Activated T-helper 2 cell treated with anti-CD3 and anti-CD28 coated beads, Interferon-gamma antibody, Interleukin-2, Interleukin-4, amounts not matched to agents 10 μg/mL and 5 μg/mL and 100 μg/mL, durations not matched to agents 14 hours and 24 hours and 36 hours (primary cell): Measurements from ENCODE around the gene HNRNPA2B1. TPM values are rescaled to one million over a fixed set of nuclear protein-coding genes. Genes with fewer than 3 reads are reported as not detected.
"Not testable (repeated sequence)": the region's sequence is repeated elsewhere in the genome, so short reads cannot be mapped to it uniquely, and the experiment has no call there.

Experiments
- DNase-seq: peaks from one replicate; pipeline ENCODE4 v3.0.0; 2021; ENCODE audit warnings: low spot score
- H3K27ac Mint-ChIP-seq: one replicate; pipeline ENCODE4 v1.8.0; 2021; ENCODE audit warnings: mixed read lengths
- H3K27me3 Mint-ChIP-seq: one replicate; pipeline ENCODE4 v1.8.0; 2021; ENCODE audit warnings: low read depth, mixed read lengths
- H3K36me3 Mint-ChIP-seq: one replicate; pipeline ENCODE4 v1.8.0; 2021; ENCODE audit warnings: low read depth, mixed read lengths
- H3K4me1 Mint-ChIP-seq: one replicate; pipeline ENCODE4 v1.8.0; 2021; ENCODE audit warnings: low read depth, mixed read lengths
- H3K4me3 Mint-ChIP-seq: one replicate; pipeline ENCODE4 v1.8.0; 2021; ENCODE audit warnings: low read depth, mild to moderate bottlenecking, moderate library complexity, mixed read lengths
- H3K9me3 Mint-ChIP-seq: one replicate; pipeline ENCODE4 v1.8.0; 2021; ENCODE audit warnings: mixed read lengths
- intact Hi-C: fragments of 100-400 bp; cut with micrococcal nuclease; formaldehyde crosslinking; loops from one replicate; pipeline ENCODE4 v1.15.1; 2023
- total RNA-seq: library from RNA; stranded (reverse); gene quantifications from 2 replicates; pipeline ENCODE4 v1.2.3, GENCODE V29; 2022

Gene HNRNPA2B1
- total RNA-seq, 1 donor from 2014 or later: 845 TPM

DNA sequence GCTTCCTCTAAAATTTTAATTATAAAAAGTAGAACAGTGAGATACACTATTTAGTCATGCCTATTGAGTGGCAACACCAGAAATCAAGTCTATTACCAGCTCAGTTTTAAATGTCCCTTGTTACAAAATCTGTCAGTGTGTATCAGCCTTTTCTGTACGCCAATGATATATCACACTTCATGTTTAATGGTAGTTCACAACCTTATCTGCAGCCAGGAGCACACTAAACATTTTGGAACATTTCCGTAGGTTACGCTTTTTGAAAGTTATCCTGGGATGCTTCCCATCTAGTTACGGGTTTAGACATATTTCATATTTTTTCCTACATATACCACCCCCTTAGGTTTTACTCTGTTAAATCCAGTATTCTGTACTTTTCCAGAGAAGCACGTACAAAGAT lies 5.4 kb downstream of the HNRNPA2B1 start:
- H3K9me3 Mint-ChIP-seq: no peaks in the 10 kb centered on the region
- peaks cover 98% of the 10 kb centered on the region for H3K36me3 Mint-ChIP-seq
- H3K4me3 Mint-ChIP-seq: peak overlapping the region; percentile 82
- DNase-seq: no peak
- intact Hi-C loops: no loop called here
- peaks cover 69% of the 10 kb centered on the region for H3K4me1 Mint-ChIP-seq
- H3K27me3 Mint-ChIP-seq: no peaks in the 10 kb centered on the region
- H3K27ac Mint-ChIP-seq: peak overlapping the region; percentile 53

DNA sequence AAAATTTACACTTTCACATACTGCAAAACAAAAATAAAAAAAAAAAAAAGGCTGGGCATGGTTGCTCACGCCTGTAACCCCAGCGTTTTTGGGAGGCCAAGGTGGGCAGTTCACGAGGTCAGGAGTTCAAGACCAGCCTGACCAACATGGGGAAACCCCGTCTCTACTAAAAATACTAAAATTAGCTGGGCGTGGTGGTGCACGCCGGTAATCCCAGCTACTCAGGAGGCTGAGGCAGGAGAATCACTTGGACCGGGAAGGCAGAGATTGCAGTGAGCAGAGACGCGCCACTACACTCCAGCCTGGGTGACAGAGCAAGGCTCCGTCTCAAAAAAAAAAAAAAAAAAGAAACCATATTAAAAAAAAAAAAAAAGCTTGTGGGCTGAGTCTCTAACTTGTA lies 5.8 kb downstream of the HNRNPA2B1 start:
- H3K27ac Mint-ChIP-seq: peak overlapping the region; percentile 71
- H3K27me3 Mint-ChIP-seq, intact Hi-C loops, DNase-seq, H3K9me3 Mint-ChIP-seq: not testable (repeated sequence)
- peak overlapping the region; percentile 71 for H3K4me3 Mint-ChIP-seq
- H3K4me1 Mint-ChIP-seq: peaks cover 70% of the 10 kb centered on the region
- peaks cover 98% of the 10 kb centered on the region for H3K36me3 Mint-ChIP-seq

DNA sequence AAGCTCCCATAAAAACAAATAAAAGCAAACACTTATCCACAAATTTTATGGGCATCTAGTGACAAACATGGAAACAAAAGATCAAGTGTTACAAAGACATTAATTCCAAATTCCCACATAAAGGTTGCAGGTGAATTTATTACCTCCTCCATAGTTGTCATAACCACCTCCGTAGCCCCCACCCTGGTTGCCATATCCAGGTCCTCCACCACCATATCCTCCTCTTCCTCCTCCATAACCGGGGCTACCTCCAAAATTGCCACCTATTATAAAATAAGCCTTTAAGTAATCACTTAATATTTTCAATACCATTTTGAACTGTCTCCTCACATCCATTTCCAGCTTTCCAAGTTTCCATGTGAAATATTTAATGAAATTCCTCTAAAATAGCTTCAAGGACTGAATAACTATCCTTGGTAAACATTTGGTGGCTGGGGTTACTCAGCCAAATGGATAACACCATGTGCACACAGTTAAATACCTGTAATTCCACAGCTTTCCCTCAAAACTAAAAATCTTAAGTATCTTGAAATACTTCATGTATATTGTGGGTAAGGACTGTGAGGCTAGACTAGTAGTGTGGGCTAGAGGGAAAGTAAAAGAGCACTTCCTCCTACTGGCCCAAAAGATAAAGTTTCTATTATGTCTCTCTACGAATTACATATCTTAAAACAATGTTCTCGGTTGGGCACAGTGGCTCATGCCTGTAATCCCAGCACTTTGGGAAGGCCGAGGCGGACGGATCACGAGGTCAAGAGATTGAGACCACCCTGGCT lies 6.9 kb downstream of the HNRNPA2B1 start:
- intact Hi-C loops: no loop called here
- H3K9me3 Mint-ChIP-seq: no peaks in the 10 kb centered on the region
- peaks cover 79% of the 10 kb centered on the region for H3K4me1 Mint-ChIP-seq
- H3K27ac Mint-ChIP-seq: peak overlapping the region; percentile 71
- DNase-seq: no peak
- peak overlapping the region; percentile 71 for H3K4me3 Mint-ChIP-seq
- no peaks in the 10 kb centered on the region for H3K27me3 Mint-ChIP-seq
- peaks cover 98% of the 10 kb centered on the region for H3K36me3 Mint-ChIP-seq

DNA sequence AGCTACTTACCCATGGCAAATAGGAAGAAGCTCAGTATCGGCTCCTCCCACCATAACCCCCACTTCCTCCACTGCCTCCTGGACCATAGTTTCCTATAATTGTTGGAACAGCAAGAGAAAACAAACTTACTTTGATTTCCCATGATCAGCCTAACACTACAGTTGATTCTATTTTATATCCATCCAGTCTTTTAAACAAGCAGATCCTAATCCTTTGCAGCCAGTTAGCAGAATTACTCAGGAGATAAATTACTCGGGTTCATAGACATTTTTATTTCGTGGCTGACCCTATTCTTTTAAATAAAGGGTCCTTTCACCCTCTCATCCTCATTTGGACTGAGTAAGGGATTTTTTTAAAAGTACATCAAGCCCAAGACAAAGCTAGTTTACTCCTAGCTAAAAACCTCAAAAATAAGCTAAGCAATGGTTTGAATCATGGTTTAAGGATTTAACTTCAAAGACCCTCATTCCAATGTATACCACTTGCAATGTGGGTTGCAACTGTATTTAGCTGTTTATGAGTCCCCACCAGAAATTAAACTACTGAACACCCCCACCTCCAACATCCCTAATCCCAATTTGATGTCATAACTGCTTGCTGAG lies 8.0 kb downstream of the HNRNPA2B1 start:
- no peaks in the 10 kb centered on the region for H3K27me3 Mint-ChIP-seq
- peak overlapping the region; percentile 71 for H3K27ac Mint-ChIP-seq

DNA sequence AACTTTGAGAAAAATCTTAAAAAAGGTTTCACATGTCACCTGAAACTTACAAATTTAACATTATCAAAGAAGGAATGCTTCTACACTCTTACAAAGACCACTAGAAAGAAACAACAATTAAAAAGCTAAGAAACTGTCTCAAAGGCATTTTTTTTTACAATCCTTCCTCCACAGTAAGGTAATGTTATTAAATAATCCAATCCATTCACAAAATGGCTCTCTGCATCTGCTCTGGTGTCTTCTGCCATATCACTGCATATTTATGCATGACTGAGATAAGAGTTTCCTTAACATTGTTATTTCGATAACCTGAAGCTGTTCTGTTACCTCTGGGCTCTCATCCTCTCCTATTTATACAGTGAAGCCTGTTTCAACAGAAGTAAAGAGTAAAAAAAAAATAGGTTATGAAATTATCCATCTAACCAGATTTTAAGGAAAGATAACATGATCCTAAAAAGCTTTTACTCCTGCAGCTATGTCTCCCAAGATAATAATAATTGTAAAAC lies 8.5 kb downstream of the HNRNPA2B1 start:
- no peaks in the 10 kb centered on the region for H3K27me3 Mint-ChIP-seq
- no peaks in the 10 kb centered on the region for H3K9me3 Mint-ChIP-seq
- H3K4me1 Mint-ChIP-seq: peaks cover 86% of the 10 kb centered on the region
- H3K36me3 Mint-ChIP-seq: peaks cover 98% of the 10 kb centered on the region
- H3K27ac Mint-ChIP-seq: peak overlapping the region; percentile 50
- intact Hi-C loops: no loop called here
- no peak for DNase-seq
- H3K4me3 Mint-ChIP-seq: no peak overlapping the region

More for the DNA sequence above, 8.0 kb downstream of the HNRNPA2B1 start:
- no peak for DNase-seq
- Mint-ChIP-seq H3K9me3 (no peaks in the 10 kb centered on the region), H3K4me1 (peaks cover 85% of the 10 kb centered on the region), H3K4me3 (peak overlapping the region; percentile 71), H3K36me3 (peaks cover 98% of the 10 kb centered on the region)
- intact Hi-C loops: no loop called here

DNA sequence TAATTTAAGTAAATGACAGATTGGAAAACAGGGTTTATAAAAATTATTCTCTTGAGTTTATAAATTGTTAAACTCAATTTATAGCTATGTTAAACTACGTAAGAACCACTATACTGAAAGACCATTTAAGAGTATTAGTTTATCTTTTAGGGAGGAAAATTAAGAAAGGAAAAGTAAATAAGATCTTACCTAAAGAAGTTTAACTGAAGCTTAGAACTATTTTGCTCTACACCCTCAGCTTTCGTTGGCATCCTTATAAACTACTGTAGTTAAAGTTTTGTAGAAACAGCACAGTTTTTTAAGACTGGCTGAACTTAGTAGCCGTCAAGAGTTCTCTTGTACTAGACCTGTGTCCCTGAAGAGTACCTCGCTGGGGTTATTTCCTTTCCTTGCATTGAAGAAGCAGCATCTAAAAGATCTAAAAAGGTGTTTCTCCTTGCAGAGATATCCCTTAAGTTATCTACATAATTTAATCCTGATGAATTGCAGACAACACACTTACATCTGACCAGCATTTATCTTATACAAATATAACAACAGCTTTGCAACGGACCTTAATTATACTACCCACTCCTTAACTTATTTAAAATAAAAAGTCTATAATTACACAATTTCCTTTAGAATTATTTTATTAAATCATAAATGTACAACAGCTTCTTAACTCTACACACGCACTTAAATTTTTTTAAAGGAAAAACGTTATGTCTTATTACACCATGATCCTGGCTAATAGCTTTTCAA lies 9.1 kb downstream of the HNRNPA2B1 start:
- Mint-ChIP-seq H3K36me3 (peaks cover 98% of the 10 kb centered on the region), H3K4me3 (no peak overlapping the region), H3K4me1 (peaks cover 86% of the 10 kb centered on the region), H3K27me3 (no peaks in the 10 kb centered on the region), H3K27ac (peak overlapping the region; percentile 50), H3K9me3 (no peaks in the 10 kb centered on the region)
- intact Hi-C loops: no loop called here
- no peak for DNase-seq

DNA sequence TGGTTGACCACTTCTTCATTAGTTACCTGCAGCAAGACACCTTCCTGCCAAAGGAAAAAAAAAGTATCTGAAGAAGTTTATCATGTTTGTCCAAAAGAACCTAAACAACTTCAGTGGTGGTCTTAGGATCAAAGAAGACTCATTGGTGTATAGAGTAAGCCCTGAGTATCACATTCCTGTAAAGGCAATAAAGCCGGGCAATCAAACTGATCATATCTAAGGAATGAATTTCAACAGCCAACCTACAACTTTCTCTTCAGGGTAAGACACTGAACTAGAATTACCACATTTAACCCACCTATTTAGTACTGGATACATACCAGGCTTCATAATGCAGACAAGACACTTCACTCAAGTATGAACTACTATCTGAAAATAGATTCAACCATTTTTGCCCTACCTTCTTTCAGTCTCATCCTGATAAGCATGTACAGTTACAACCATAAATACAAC lies 10.1 kb downstream of the HNRNPA2B1 start:
- Mint-ChIP-seq H3K27me3 (no peaks in the 10 kb centered on the region), H3K4me3 (no peak overlapping the region), H3K4me1 (peaks cover 85% of the 10 kb centered on the region), H3K9me3 (no peaks in the 10 kb centered on the region), H3K27ac (peak overlapping the region; percentile 55), H3K36me3 (peaks cover 97% of the 10 kb centered on the region)
- DNase-seq: no peak
- intact Hi-C loops: no loop called here

DNA sequence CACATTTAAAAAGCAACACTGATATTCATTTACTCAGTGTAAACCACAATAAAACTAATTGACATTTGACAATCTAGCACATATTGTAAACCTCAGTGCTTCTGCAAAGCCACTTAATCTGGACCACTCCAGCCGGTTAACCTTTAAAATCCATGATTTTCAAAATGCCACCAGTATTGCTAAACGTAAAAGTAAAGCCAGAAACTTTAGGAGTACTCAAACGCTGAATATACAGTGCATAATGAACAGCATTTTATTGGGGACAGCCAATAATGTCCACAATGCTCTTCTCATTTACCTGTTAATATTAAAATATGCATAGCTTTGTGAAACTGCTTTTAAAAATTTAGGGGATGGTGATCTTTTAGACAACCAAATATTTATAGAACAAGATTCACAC lies 10.8 kb downstream of the HNRNPA2B1 start:
- Mint-ChIP-seq H3K27ac (no peak overlapping the region), H3K4me1 (peaks cover 87% of the 10 kb centered on the region), H3K9me3 (no peaks in the 10 kb centered on the region), H3K36me3 (peaks cover 98% of the 10 kb centered on the region), H3K4me3 (no peak overlapping the region), H3K27me3 (no peaks in the 10 kb centered on the region)
- intact Hi-C loops: loop anchor here (5.0 kb wide), 1 partner anchor 297 kb away; no protein-coding TSS in a partner anchor
- DNase-seq: no peak

DNA sequence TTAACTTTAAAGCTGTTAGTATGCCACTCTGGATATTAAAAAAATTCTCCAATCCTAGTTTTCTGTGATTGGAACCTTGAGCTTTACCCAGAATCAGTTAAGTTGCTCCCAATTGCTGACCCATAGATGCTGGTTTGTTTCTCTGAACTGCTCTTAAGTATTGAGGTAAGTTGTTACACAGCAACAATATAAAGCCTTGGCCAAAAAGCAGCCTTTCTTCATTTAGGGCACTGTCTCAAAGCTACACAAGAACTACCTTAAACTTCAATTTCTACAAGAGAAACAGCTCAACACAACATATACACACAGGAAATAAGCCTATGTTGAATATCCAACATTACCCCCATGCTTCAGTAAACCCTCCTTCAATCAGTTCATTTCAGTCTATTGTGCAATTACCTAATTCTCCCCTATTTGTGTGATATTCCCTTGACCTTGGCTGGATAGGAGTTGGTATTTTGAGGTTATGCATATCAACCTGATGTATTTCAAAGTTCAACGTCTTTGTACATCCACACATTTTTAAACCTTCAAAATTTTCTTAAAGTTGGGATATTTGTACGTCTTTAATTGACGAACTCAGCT lies 11.5 kb downstream of the HNRNPA2B1 start:
- H3K4me3 Mint-ChIP-seq: no peak overlapping the region
- peaks cover 98% of the 10 kb centered on the region for H3K36me3 Mint-ChIP-seq
- intact Hi-C loops: loop anchor here (5.0 kb wide), 1 partner anchor 297 kb away; no protein-coding TSS in a partner anchor
- no peaks in the 10 kb centered on the region for H3K9me3 Mint-ChIP-seq
- no peak overlapping the region for H3K27ac Mint-ChIP-seq
- no peaks in the 10 kb centered on the region for H3K27me3 Mint-ChIP-seq
- no peak for DNase-seq
- peaks cover 85% of the 10 kb centered on the region for H3K4me1 Mint-ChIP-seq

DNA sequence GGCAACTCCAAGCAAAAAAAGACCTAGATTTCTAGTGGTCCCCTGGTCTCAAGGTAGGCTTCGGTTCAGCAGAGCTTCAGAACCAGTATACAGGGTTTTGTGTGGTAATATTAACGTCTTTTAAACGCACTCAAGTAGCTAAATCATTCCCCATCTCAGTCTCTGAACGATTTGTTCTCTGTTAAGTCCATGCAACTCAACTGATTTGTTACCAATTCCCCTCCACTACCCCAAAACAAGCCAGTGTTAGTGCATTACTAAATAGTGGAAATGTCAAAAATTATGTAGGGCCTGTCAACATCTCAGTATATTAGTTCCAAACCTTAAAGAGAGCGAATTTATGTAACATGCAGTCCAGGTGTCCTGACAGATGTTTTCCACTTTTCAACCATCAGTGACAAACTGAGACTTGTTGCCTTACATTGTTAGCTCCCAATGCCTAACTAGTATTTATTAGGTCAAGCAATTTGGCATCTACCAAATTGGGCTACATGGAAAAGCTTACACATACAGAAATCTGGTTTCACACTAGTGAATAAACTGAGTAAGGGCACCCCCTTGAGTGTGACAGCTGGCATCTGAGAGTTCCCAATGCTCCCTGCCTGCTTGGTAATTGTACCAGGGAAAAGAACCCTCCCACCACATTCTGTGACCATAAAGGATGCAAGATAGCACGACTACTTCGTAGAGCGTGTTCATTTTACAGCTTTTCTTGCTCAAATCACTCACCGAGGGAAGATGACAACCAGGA lies 12.2 kb downstream of the HNRNPA2B1 start:
- Mint-ChIP-seq H3K27ac (peak overlapping the region; percentile 83), H3K27me3 (no peaks in the 10 kb centered on the region), H3K36me3 (peaks cover 98% of the 10 kb centered on the region), H3K4me1 (peaks cover 81% of the 10 kb centered on the region), H3K4me3 (peak overlapping the region; percentile 42), H3K9me3 (no peaks in the 10 kb centered on the region)
- intact Hi-C loops: loop anchor here (5.0 kb wide), 1 partner anchor 296 kb away; no protein-coding TSS in a partner anchor
- DNase-seq: no peak

DNA sequence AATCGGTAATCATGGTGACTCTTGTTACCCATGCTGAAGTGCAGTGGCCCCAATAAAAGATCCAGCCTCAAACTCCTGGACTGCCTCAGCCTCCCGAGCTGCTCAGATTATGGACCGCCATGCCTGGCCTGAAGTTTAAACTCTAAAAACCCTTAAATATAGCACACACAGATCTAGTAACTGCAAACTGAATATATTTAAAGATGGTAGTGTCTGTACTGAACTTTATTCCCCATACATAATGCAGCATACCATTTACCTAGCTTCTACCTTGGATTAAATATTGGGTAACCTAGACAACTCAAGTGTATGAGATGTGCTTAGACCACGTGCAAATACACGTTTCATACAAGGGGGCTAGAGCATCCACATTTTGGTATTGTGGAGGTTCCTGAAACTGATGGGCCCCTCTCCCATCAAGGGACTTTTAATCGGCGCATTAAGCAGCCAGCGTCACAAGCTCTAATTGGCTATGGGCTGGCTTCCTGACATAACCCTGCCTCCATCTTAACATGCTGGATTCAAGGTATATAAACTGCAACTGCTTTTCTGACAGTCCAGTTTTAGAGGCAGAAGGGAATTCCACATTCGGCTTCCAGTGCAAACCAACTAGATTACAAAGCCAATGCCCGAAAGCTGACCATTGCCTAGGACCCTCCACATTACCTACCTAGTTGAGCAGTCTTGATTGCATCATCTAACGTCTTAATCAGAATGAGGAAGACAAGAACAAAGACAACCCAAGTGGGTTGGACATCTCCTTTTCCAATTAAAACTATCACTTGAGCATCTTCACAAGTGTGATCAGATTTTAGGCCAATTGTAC lies 13.0 kb downstream of the HNRNPA2B1 start:
- Mint-ChIP-seq H3K4me1 (peaks cover 73% of the 10 kb centered on the region), H3K36me3 (peaks cover 92% of the 10 kb centered on the region), H3K9me3 (no peaks in the 10 kb centered on the region), H3K27ac (peak overlapping the region; percentile 83), H3K4me3 (no peak overlapping the region), H3K27me3 (no peaks in the 10 kb centered on the region)
- intact Hi-C loops: loop anchor here (1.0 to 5.0 kb wide), 2 partner anchors 11 to 295 kb away; no protein-coding TSS in a partner anchor
- DNase-seq: no peak
